Keratinocyte (primary cell): Measurements from ENCODE around the gene SCN8A.

Source experiments
- CTCF ChIP-seq, 3 experiments: IDR thresholded peaks in 1 of 3; conservative IDR thresholded peaks in 1 of 3; optimal IDR thresholded peaks in 1 of 3; 2 replicates in 2 of 3; 3 replicates in 1 of 3; pipeline versions ENCODE3 to v1.5.1; 2011; ENCODE audit warnings: low read length in 3 of 3, mild to moderate bottlenecking in 3 of 3, moderate library complexity in 2 of 3, control low read depth in 1 of 3, inconsistent platforms in 1 of 3; ENCODE audit not compliant: insufficient read depth in 2 of 3; ENCODE audit errors: extremely low read depth in 1 of 3
- EZH2 ChIP-seq: IDR thresholded peaks from one replicate; pipeline ENCODE4 v1.6.1; 2012; ENCODE audit warnings: inconsistent platforms, mild to moderate bottlenecking, low read length, moderate library complexity

GRCh38 chr12:51839310-51839947, 248.4 kb downstream of the SCN8A start:
- no peak for TF ChIP-seq CTCF (optimal IDR thresholded peaks at IDR 0.05 in 1 of 3, IDR thresholded peaks at IDR 0.05 in 1 of 3, conservative IDR thresholded peaks at IDR 0.05 in 1 of 3; ENCODE audit: extremely low read depth in 1 of 3, insufficient read depth in 2 of 3, low read length in 3 of 3)
- no peak for TF ChIP-seq EZH2
